Measurements from ENCODE around the gene GSN.

Gene GSN

GRCh38 chr9:121368138-121368522, 100.2 kb downstream of the GSN start:
- no peak for TF ChIP-seq CTCF (IDR thresholded peaks at IDR 0.05; ENCODE audit: insufficient read depth, missing control alignments)
- no peak for FAIRE-seq
- DNase-seq (ENCODE audit: insufficient read length, low spot score), result no peak

GRCh38 chr9:121368745-121369144, 100.8 kb downstream of the GSN start:
- no peak for FAIRE-seq

GRCh38 chr9:121369595-121370265, 101.8 kb downstream of the GSN start, which contains the start of gene STOM:
TSS of gene STOM (minus strand) at chr9:121370250. CDS start at chr9:121370187, 63 bp downstream.
- TF ChIP-seq CTCF (IDR thresholded peaks at IDR 0.05; ENCODE audit: insufficient read depth, missing control alignments), result no peak
- FAIRE-seq (no peak), DNase-seq (ENCODE audit: insufficient read length, low spot score) (no peak)

More at GRCh38 chr9:121368745-121369144, 100.8 kb downstream of the GSN start:
- TF ChIP-seq CTCF (IDR thresholded peaks at IDR 0.05; ENCODE audit: insufficient read depth, missing control alignments), result no peak
- no peak for DNase-seq (ENCODE audit: insufficient read length, low spot score)

GRCh38 chr9:121371495-121372061, 103.6 kb downstream of the GSN start:
- TF ChIP-seq CTCF (IDR thresholded peaks at IDR 0.05; ENCODE audit: insufficient read depth, missing control alignments), result no peak
- DNase-seq (ENCODE audit: insufficient read length, low spot score) (no peak), FAIRE-seq (no peak)

GRCh38 chr9:121372239-121373010, 104.5 kb downstream of the GSN start:
- DNase-seq (ENCODE audit: insufficient read length, low spot score) (no peak), FAIRE-seq (no peak)
- no peak for TF ChIP-seq CTCF (IDR thresholded peaks at IDR 0.05; ENCODE audit: insufficient read depth, missing control alignments)

GRCh38 chr9:121373011-121373729, 105.2 kb downstream of the GSN start:
- no peak for FAIRE-seq
- DNase-seq (ENCODE audit: insufficient read length, low spot score), result no peak
- TF ChIP-seq CTCF (IDR thresholded peaks at IDR 0.05; ENCODE audit: insufficient read depth, missing control alignments), result no peak

Data from D721Med (cell line).